DND-41 (cell line): Measurements from ENCODE around the gene SLC25A10.

Experiments used
- ATAC-seq: fragments of 200-7000 bp; cut with Tn5 transposase; 3 replicates; pipeline ENCODE4 v1.9.1; 2021; ENCODE audit warnings: low read depth; ENCODE audit not compliant: insufficient read depth
- DNase-seq: peaks from one replicate; pipeline ENCODE4 v3.0.0-alpha.2; 2020
- H2AFZ ChIP-seq: 2 replicates; pipeline ENCODE4 v1.6.0; 2012; ENCODE audit warnings: low read depth, low read length
- H3K27ac ChIP-seq: 2 replicates; pipeline ENCODE4 v1.5.1; 2012; ENCODE audit warnings: low read length, inconsistent platforms
- H3K27me3 ChIP-seq: fragments of 200-600 bp; sonication (generic); 2 replicates; pipeline ENCODE4 v1.6.0; 2012; ENCODE audit warnings: low read length, mild to moderate bottlenecking, inconsistent platforms; ENCODE audit not compliant: insufficient read depth, poor library complexity
- H3K36me3 ChIP-seq: 2 replicates; pipeline ENCODE4 v1.5.1; 2012; ENCODE audit warnings: low read length, inconsistent platforms; ENCODE audit not compliant: insufficient read depth
- H3K4me1 ChIP-seq: 2 replicates; pipeline ENCODE4 v1.5.1; 2012; ENCODE audit warnings: mild to moderate bottlenecking, low read length; ENCODE audit not compliant: insufficient read depth
- H3K4me2 ChIP-seq: 2 replicates; pipeline ENCODE4 v1.6.0; 2012; ENCODE audit warnings: mild to moderate bottlenecking, moderate library complexity, low read length, inconsistent platforms; ENCODE audit not compliant: insufficient read depth
- H3K4me3 ChIP-seq, 2 experiments: fragments of 200-600 bp in 1 of 2; shearing (Covaris generic) in 1 of 2; 2 replicates each; pipeline ENCODE4 v1.5.1; 2012 to 2016; ENCODE audit warnings: inconsistent platforms in 2 of 2, low read length in 2 of 2, mild to moderate bottlenecking in 2 of 2, low read depth in 1 of 2, moderate library complexity in 1 of 2
- H3K79me2 ChIP-seq: 2 replicates; pipeline ENCODE4 v1.6.0; 2012; ENCODE audit warnings: low read length, inconsistent platforms; ENCODE audit not compliant: insufficient read depth
- H3K9ac ChIP-seq: 2 replicates; pipeline ENCODE4 v1.6.0; 2012; ENCODE audit warnings: low read depth, mild to moderate bottlenecking, inconsistent platforms, low read length, moderate library complexity
- H3K9me3 ChIP-seq: 2 replicates; pipeline ENCODE4 v1.5.1; 2012; ENCODE audit warnings: low read length, moderate library complexity, mild to moderate bottlenecking, inconsistent platforms; ENCODE audit not compliant: insufficient read depth, severe bottlenecking
- H4K20me1 ChIP-seq: 2 replicates; pipeline ENCODE4 v1.6.0; 2012; ENCODE audit warnings: low read length; ENCODE audit not compliant: insufficient read depth
- CTCF ChIP-seq: IDR thresholded peaks from 2 replicates; pipeline ENCODE4 v1.5.1; 2012; ENCODE audit warnings: borderline replicate concordance, low read length, moderate library complexity, mild to moderate bottlenecking; ENCODE audit not compliant: poor library complexity, severe bottlenecking; ENCODE audit errors: extremely low read depth
- EZH2 ChIP-seq: IDR thresholded peaks from 3 replicates; pipeline ENCODE4 v1.6.1; 2012; ENCODE audit warnings: borderline replicate concordance, low read depth, mild to moderate bottlenecking, moderate library complexity, low read length, inconsistent platforms; ENCODE audit not compliant: severe bottlenecking

The SLC25A10 gene

GRCh38 chr17:81666092-81666341 is 46.1 kb upstream of the SLC25A10 start:
- DNase-seq = no peak
- H3K4me3 ChIP-seq = peak overlapping the region; percentile 92 to 99
- TF ChIP-seq CTCF (no peak), EZH2 (no peak)
- H3K27me3 ChIP-seq = no peaks in the 10 kb centered on the region
- H3K27ac ChIP-seq = peak overlapping the region; percentile 94
- peaks cover 55% of the 10 kb centered on the region for H3K36me3 ChIP-seq
- no peaks in the 10 kb centered on the region for H3K9me3 ChIP-seq
- H3K9ac ChIP-seq = peak overlapping the region; percentile 99
- H3K4me1 ChIP-seq = peaks cover 31% of the 10 kb centered on the region
- peak overlapping the region; percentile 94 for H2AFZ ChIP-seq
- peaks cover 52% of the 10 kb centered on the region for H3K79me2 ChIP-seq
- peak overlapping the region; percentile 98 for H3K4me2 ChIP-seq
- H4K20me1 ChIP-seq = peaks cover 4% of the 10 kb centered on the region
- peak; percentile 38 for ATAC-seq

DNA sequence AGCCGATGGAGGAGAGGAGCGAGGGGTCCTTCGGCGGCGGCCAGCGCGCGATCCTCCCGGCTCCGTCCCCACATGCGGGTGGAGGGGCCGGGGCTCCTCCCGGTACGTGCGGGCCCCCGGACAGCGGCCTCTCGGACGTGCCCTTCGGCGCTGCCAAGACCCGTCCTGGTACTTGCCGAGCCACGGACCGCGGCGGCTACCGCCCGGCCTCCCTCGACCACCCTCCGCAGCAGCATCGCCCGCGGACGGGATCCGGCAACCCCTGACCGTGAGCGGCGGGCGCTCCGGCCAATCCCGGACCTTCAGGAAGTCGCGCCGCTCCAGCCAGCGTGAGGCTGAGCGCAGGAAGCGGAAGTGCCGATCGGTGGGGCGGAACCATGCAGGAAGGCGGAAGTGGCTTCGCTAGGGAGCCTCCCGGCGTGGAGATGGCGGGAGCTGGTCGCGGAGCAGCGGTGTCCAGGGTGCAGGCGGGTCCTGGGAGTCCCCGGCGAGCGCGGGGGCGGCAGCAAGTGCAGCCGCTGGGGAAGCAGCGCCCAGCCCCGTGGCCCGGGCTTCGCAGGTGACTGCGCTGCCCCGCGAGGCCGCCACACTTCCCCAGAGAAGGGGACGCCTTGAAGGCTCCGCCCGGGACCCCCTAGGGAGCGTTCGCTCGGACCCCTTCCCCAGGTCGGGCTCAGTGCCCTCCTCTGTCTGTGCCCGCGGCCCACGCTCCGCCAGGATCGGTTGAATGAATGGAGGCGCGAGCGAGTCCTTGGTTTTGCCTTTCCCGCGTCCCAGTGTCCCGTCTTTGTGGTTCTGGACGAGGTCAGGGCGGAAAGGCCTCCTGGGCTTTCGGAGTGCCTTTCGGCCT is 45.5 kb upstream of the SLC25A10 start, which contains the start of the genes CCDC137 and OXLD1:
Gene CCDC137, plus strand, starts transcription at position 396 of the 850 bp plus-strand sequence. Its CDS starts 30 bp downstream, at position 426.
Gene OXLD1, minus strand, starts transcription at position 264 of the 850 bp plus-strand sequence. Its CDS starts 28 bp downstream, at position 236.
- H3K4me3 ChIP-seq = peak within 1 kb of the TSS; percentile 92 to 99
- ATAC-seq = peak; percentile 96
- peak within 1 kb of the TSS; percentile 94 for H2AFZ ChIP-seq
- DNase-seq = peak; percentile 96
- H3K27me3 ChIP-seq = no peaks in the 10 kb centered on the region
- TF ChIP-seq EZH2 = no peak
- H3K27ac ChIP-seq = peak within 1 kb of the TSS; percentile 94
- H3K4me1 ChIP-seq = peaks cover 31% of the 10 kb centered on the region
- peaks cover 60% of the 10 kb centered on the region for H3K36me3 ChIP-seq
- H3K4me2 ChIP-seq = peak within 1 kb of the TSS; percentile 98
- peak within 1 kb of the TSS; percentile 99 for H3K9ac ChIP-seq
- H3K79me2 ChIP-seq = peaks cover 53% of the 10 kb centered on the region
- no peaks in the 10 kb centered on the region for H3K9me3 ChIP-seq
- peaks cover 4% of the 10 kb centered on the region for H4K20me1 ChIP-seq

DNA sequence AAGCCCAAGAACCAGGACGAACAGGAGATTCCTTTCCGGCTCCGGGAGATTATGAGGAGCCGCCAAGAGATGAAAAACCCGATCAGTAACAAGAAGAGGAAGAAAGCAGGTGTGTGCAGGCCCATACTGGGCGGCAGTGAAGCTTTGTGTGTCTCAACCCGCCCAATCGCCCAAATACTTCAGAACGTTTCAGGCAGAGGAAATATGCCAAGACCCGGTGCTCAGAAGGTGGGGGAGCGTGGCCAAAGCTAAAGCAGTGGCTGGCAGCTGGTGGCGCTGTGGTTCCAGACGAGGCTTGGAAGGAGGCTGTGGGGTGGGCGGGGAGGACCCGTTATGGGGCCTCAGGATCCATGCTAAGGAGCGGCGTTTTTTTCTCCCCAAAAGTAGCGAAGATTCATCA is 44.3 kb upstream of the SLC25A10 start:
- Histone ChIP-seq H3K4me2 (peak overlapping the region; percentile 98), H3K27ac (0 out of 2 replicates have a peak overlapping the region, but pooled peaks have one; percentile 2), H4K20me1 (peaks cover 6% of the 10 kb centered on the region), H3K4me3 (peak overlapping the region in 1 of 2 experiments; percentile 52; a peak in 3 of 4 replicates), H3K27me3 (no peaks in the 10 kb centered on the region), H3K9ac (peak overlapping the region; percentile 99), H3K79me2 (peaks cover 53% of the 10 kb centered on the region), H3K9me3 (no peaks in the 10 kb centered on the region), H2AFZ (no peak overlapping the region), H3K4me1 (peaks cover 31% of the 10 kb centered on the region), H3K36me3 (peaks cover 72% of the 10 kb centered on the region)
- TF ChIP-seq EZH2 (no peak), CTCF (peak; percentile 52)
- DNase-seq (peak; percentile 40), ATAC-seq (no peak)

DNA sequence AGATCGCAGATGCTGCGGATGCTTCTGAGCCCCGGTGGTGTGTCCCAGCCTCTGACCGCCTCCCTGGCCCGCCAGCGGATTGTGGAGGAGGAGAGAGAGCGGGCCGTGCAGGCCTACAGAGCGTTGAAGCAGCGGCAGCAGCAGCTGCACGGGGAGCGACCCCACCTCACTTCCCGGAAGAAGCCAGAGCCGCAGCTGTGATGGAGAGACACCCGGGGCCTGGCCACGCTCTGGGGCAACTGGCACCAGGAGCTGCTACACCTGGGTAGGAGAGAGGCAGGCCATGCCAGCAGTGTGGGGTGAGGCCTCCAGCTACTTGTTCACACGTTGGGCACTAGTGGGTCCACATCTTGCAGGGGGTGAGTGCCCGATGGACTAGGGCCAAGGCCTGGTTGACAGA is 39.6 kb upstream of the SLC25A10 start:
- no peak overlapping the region for H3K4me3 ChIP-seq
- H3K4me1 ChIP-seq = peaks cover 12% of the 10 kb centered on the region
- peaks cover 74% of the 10 kb centered on the region for H3K36me3 ChIP-seq
- peaks cover 29% of the 10 kb centered on the region for H3K79me2 ChIP-seq
- H4K20me1 ChIP-seq = peaks cover 13% of the 10 kb centered on the region
- DNase-seq (no peak), ATAC-seq (no peak)
- no peak overlapping the region for H3K4me2 ChIP-seq
- no peak overlapping the region for H3K9ac ChIP-seq
- H3K27me3 ChIP-seq = no peaks in the 10 kb centered on the region
- H3K27ac ChIP-seq = no peak overlapping the region
- H2AFZ ChIP-seq = no peak overlapping the region
- no peaks in the 10 kb centered on the region for H3K9me3 ChIP-seq
- TF ChIP-seq EZH2 (no peak), CTCF (no peak)
